GM18867 (cell line): ENCODE measurements around the gene TMEM59L.

ENCODE experiments used
- ATAC-seq: cut with Tn5 transposase; IDR thresholded peaks from one replicate; pipeline ENCODE4 v1.9.1; 2021; ENCODE audit warnings: mild to moderate bottlenecking, moderate library complexity; ENCODE audit not compliant: unreplicated experiment

Gene TMEM59L

DNA sequence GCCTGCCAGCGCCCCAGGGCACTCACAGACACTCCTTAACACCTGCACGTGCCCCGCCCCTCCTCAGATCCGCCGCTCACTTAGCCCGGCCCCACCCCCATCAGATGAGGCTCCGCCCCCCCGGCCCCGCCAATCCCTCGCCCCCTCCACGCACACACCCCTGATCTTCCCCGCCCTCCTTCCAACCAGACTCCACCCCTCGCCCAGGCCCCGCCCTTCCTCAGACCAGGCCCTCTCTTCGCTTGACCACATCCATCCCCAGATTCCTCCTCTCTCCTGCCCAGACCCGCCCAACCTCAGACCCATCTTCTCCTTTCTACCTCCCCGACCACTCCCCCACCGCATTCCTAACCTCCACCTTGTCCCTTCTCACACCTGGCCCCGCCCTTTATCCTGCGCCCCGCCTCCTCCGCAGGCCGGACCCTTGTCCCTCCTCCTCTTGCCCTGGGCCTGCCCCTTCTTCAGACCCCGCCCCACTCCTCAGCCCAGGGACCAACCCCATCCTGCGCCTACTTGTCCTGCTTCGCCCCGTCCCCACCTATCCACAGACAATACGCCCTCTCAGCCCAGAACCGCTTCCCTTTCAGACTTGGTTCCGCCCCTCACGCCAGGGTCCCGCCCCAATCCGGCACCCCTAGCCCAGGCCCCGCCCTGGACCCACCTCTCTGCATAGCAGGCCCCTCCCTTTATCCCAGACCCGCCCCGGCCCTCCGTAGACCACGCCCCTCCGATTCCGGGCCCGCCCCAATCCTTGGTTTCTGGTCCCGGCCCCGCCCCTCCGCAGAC, 23.7 kb downstream of the TMEM59L start:
- ATAC-seq, result peak; percentile 84

DNA sequence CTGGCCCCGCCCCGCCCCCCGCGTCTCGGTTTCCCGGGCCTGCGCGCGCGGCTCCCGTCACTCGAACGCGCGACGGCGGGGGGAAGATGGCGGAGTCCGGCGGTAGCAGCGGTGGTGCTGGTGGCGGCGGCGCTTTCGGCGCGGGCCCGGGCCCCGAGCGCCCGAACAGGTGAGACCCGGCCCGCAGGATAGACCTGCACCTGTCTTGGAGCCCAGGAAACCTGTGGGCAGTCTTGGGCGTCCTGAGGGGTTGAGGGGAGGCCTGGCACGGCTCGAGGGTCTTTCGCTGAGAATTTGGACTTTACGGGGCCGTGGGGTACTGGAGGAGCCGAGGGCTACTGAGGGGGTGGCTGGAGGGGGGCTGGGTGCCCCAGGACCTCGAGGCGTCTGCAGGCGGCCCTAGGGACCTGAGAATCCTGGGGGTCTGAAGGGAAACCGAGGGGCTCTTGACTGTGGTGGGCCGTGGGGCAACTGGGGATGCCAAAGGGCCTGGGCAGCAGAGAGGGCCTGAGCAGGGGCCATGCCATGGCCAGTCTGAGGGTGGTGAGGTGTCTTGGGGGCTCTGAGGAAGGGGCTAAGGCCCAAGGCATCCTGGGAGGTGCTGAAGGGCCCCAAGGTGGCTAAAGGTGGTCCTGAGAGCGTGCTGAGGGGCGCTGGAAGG, 24.4 kb downstream of the TMEM59L start, which contains the start of gene KLHL26:
Gene KLHL26, plus strand, starts transcription at position 60 of the 661 bp plus-strand sequence. Its CDS starts 27 bp downstream, at position 87.
- no peak for ATAC-seq

DNA sequence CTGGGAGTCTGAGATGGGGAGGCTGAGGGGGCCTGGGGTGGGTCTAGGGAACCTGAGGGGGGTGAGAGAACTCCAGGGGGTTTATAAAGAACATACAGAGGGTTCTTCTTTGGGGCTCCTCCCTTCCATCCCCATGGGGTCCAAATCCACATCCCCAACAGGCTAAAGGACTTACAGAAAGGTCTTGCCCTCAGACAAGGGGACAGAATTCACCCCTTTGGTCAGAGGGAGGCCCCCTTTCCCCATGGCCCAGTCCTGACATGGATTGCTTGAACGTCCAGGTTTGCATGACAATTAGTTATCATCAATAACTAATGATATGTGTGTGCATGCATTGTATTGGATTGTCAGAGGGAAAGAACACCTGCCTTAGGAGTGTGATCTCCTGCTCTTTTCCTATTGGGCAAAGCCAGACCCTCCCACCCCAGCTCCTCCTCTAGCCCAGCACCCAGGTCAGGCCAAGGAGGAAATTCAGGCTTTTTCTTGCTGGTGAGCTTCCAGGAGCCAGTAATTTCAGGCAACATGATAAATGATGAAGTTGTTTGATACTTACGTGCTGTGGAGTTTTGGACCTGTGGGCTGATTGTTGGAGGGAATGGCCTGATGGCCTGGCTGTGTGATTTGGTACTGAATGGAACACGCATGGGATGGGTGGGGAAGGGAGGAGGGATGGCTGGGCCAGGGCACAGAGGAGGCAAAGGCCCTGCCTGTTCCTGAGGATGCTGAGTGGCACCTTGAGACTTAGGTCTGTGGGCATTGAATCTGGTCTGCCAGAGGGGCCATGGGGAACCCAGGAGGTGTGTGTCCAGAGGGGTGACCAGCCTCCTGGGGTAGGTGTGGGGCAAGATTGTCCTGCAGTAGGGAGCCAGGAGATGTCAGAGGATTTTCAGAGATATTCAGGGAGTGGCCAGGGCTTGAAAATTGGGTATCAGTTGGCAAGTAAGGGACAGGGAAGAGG, 25.3 kb downstream of the TMEM59L start:
- ATAC-seq, result no peak

DNA sequence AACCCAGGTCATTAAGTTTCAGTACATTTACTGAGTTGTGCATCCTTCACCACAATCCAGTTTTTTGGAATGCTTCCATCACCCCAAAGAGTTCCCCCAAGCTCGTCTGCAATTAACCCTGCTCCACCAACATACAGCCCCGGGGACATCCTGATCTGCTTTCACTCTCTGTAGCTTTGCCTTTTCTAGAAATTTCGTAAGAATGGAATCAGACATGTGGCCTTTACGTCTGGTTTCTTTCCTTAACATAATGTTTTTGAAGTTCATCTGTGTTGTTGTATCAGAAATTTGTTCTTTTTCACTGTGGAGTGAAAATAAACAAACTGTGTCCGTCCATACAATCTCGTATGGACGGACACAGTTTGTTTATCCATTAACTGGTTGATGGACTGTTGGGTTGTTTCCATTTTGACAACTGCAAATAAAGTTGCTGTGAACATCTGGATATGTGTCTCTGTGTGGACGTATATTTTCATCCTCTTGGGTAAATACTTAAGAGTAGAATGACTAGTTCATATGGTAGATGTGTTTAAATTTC, 27.1 kb downstream of the TMEM59L start:
- ATAC-seq, result no peak

DNA sequence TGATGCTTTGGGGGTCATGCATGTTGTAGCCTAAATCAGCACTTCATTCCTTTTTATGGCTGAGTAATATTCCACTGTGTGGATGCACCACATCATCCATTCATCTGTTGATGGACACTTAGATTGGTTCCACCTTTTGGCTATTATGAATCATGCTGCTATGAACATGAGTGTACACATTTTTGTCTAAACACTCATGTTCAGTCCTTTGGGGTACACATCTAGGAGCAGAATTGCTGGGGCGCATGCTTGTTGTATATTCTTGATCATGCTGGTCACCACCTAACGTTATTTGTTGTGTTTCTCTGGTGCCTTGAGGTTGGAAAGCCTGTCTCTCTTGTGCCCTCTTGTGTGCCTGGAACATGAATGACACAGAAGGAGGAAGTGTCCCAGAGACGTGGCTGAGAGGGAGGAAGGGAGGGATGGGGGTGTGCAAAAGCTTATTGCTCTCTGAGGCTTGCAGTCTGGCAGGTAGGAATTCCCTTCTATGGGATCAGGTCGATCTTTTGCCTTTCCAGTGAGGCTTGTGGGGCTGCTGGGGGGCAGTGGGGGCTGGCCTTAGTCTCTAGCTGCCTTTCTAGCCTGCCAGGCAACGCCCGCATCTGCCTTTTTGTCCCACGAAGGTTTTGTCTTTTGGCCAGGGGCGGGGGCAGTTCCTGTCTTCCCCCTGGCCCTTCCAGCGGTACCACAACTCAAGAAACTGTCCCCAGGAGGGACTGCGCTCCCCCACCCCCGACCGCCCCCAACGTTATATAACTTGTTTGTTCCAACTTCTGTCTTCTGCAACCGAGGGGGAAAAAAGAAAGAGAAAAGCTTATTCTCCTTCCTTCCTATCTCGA, 31.7 kb downstream of the TMEM59L start:
- ATAC-seq, result no peak

DNA sequence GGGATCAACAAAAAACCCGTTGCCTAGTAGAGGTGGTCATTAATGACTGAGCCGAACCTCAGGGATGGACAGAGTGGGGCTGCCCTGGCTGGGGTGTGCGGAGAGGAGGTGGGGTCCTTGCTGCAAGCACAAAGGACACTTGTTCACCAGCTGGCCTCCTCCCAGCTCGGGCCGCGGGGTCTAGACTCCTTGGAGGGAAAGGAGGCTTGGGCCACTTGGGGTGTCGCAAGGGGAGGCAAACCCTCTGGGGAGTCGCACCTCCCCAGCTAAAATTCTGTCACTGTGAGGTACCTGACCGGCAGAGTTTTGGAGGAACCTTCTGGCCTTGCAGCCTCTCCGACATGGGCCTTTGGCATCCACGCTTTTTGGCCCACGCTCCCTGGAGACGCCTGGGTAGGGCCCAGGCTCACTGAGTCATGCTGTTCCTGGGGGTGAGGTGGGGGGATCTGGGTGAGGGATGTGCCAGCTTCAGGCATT, 32.4 kb downstream of the TMEM59L start:
- ATAC-seq, result no peak

DNA sequence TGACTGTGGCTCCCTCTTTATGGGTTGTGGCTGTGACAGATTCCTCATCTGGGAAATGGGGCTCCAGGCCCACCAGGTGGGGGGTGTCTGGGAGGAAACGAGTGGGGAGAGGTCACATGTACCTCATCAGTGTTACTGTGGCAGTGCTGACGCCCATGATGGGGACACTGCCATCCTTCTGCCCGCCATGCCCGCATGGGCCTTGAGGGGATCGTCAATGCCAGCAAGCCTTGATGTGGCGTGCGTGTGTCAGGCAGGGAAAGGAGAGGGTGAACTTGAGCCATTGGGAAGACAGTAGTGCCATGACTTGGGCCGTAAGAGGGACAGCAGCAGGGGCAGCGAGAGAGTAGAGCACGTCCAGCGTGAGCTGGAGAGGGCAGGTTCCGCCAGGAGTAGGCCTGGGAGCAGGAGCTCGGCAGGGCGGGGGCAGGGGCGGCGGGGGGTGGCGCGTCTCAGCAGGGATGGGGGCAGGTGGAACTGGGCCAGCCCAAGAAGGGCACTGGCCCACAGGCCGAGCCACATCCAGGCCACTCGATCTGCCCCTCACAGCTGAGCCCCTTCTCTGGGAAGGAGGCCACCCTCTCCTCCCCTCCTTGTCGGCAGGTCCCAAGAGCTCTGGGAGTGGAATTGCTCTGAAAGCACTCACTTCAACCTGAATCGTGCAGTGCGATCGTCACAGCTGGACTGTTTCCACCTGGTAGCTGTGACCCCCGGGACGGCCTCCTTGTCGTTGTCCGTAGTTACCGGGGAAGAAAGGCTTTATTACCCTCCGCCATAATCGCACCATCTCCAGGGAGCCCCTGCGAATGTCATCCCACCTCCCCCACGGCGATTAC, 34.1 kb downstream of the TMEM59L start:
- ATAC-seq, result no peak

DNA sequence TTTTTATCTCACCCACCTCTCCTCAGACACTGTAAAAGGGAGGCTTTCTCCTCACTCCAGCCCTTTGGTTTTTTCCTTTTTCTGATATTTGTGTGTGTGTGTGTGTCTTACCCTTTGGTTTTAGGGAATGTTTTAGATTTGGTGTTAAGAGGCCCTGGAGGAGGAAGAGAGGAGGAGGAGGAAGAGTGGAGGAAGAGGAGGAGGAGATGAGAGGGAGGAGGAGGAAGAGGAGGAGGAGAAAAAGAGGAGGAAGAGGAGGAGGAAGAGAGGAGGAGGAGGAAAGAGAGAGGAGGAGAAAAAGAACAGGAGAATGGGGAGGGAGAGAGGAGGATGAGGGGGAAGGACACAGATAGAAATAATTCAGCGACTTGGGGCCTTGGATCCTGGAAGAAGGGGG, 34.7 kb downstream of the TMEM59L start:
- ATAC-seq, result no peak

DNA sequence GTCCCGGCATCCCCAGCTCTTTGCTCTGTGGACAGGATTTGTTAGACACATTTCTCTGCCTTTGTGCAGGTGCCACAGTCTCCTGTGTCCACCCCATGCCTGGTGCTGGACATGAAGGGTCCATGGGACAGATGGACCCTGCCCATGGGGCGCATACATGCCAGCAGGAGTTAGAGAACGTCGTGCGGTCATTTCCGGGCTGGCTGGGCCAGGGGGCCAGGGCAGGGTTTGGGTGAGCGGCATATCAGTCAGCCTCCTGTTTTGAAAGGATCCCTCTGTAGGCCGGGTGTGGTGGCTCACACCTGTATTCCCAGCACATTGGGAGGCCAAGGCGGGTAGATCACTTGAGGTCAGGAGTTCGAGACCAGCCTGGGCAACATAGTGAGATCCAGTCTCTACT, 35.1 kb downstream of the TMEM59L start:
- ATAC-seq, result no peak

DNA sequence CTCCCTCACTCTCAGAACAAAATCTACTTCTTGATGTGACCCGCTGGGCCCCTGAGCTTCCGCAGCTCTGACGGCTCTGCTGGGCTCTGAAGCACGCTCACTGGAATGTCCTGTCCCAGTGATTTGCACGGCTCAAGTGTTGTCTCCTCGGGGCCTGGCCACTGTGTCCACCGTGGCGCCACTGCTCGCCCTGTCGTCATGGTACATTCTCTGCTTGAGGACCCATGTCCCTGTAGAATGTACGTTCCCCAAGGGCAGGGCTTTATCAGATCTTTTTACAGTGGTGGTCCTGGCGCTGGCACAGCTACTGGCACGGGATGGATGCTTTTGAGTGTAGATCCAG, 36.3 kb downstream of the TMEM59L start:
- no peak for ATAC-seq

DNA sequence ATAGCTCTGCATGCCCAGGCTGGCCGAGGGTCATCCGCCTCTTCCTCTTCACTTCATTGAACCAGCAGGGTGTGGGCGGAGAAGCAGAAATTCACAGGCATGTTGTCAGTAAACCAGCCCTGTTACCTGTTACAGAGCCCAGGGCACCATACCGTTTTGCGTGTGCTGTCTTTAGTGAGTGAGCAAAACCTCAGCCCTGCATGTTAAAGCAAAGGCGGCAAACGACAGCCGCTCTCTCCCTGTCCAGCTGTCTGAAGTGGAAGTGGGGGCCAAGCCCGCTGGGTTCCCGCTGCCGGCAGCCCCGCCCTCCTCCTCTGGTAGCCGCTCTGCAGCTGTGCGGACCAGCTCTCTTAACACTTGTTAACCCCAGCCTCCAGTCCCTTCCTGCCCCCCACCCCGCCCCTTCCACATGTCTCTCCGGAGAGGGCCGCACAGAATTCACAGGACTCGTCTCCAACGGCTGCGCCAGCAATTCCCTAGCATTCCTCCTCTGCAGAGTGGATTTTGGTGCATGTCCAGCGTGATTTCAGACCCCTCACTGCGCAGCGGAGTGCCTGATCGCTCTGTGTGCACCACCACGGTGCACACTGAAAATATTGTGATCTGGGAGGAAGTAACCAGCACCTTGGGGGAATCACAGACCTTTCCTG, 36.8 kb downstream of the TMEM59L start:
- no peak for ATAC-seq

DNA sequence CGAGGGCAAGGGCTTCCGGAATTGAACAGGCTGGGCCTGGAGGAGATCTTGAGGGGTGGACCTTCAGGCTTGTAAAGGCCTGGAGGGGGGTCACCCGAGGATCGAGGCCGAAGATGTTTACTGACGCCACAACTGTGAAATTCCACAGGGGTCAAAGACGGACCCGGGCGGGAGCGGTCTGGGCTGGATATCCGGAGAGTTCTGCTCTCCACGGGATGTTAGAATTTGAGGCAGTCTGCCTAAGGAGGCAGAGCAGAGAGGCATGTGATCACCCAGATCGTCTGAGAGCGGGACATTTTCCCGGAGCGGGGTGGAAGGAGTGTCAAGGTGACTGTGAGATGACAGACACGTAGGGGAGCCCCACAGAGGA, 37.3 kb downstream of the TMEM59L start:
- ATAC-seq, result no peak

DNA sequence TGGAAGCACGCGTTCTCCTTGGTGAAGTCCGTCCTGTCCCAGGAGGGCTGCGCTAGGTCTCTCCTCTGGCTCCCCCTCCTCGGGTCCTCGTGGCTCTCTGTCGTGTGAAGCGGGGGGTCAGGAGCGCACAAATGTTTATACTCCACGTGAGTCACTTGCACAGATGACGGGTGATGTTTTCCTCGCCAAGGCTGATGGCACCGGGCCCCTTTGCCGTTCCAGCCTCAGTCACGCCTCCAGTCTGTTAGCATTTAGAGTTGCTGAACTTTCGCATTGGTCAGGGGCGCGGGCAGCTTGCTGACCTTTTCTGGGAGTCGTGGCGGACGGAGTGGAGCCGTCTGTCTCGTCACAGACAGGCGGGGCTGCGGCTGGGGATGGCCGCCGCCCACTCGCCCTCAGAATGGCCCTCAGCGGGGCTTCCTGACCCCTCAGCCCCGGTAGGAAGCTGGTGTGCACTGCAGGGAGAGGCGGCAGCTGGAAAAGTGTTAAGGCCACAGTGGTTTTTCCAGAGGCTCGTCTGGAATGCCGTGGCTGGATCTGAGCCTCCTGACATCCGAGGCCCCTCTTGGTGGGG, 37.9 kb downstream of the TMEM59L start:
- ATAC-seq, result no peak

DNA sequence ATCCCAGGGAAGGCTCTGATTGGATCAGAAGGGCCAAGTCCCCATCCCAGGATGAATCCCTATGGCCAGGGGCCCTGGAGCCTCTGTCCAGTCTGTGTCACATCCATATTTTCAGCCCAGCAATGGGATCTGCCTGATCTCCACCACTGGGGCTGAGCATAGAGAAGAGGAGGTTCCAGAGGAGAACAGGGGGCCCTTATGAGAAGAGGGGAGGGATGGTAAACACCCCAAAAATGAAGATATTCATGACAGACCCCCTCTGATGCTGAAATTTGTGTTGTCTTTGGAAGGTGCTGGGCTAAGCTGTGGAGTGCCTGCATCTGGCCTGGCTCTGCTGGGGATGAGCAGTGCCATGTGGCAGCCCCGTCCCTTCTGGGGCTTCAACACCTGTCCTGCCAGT, 38.6 kb downstream of the TMEM59L start:
- no peak for ATAC-seq

DNA sequence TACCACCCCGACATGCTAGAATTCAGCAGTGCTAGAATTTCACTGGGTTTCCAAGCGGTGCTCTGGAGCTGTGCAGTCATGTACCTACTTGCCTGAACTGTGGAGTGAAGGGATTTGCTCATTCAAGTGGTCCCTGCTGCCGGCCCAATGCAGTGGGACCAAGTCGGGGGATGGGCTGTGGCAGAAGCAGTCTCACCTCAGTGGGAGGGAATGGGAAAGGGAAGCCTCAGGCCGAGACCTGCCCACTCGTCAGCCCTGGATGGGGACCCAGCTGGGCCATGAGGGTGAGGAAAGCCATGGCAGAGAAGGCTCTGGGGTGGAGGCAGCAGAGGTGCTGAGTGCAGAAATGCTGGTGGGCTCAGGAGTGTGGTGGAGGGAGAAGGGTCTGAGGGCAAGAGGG, 39.1 kb downstream of the TMEM59L start:
- ATAC-seq, result no peak

DNA sequence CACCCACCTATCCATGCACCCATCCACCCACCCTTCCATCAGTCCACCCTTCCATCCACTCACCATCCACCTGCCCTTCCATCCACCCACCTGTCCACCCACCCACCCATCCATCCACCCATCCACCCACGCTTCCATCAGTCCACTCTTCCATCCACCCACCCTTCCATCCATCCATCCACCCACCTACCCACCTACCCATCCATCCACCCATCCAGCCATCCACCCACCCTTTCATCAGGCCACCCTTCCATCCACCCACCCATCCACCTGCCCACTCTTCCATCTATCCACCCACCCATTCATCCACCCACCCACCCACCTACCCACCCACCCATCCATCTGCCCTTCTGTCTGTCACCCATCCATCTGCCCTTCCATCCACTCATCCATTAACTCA, 41.2 kb downstream of the TMEM59L start:
- no peak for ATAC-seq

DNA sequence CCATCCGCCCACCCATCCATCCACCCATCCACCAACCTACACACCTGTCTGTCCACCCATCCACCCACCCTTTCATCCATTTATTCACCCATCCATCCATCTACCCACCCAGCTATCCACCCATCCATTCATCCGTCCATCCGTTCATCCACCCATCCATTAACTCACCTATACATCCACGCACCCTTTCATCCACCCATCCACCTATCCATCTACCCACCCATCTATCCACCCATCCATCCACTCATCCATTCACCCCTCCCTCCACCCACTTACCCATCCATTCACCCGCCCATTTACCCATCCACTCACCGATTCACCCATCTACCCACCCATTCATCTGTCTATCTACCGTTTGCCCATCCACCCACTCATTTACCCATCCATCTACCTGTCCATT, 41.8 kb downstream of the TMEM59L start:
- ATAC-seq, result no peak

DNA sequence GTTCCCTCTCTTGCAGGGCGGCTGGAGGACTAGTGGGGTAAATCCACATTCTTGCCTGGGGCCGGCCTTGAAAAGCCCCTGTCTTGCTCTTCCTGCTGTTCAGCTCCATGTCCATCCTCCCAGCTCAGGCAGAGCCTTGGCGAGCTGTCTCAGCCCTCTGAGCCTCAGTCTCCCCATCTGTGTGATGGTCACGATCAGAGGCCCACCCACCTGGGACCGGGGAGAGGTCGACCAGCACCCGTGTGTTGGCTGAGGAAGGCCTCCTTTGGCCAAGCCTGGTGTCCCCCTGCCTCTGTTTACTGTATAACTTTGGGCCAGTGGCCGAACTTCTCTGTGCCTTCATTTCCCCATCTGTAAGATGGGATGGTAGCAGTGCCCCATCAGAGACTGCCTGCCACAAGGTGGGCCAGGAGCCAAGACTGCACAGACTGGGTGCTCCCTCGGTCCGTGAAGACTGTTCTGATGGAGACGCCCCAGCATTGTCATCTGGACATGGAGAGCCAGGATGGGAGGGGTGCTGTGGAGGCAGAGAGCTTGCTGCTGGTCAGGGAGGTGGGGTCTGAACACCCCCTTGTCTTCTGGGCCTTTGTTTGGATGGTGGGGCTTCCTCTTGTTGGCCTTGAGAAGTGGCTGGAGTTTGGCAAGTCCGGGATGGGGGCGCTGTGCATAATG, 42.6 kb downstream of the TMEM59L start:
- no peak for ATAC-seq
